Mucosa of rectum (tissue), 2 donors: ENCODE results near the gene SPATA6.
"Not testable (repeated sequence)": the region's sequence is repeated elsewhere in the genome, so short reads cannot be mapped to it uniquely, and the experiment has no call there.

Source experiments
- H3K27ac ChIP-seq, 2 donors: one replicate each; pipeline ENCODE4 v1.7.0; 2013; ENCODE audit warnings: inconsistent platforms in 2 of 2, low read depth in 2 of 2, low read length in 2 of 2
- H3K27me3 ChIP-seq, 2 donors: one replicate each; pipeline ENCODE4 v1.7.0; 2013; ENCODE audit warnings: low read length in 2 of 2; ENCODE audit not compliant: control insufficient read depth in 2 of 2, insufficient read depth in 2 of 2
- H3K36me3 ChIP-seq, 2 donors: one replicate each; pipeline ENCODE4 v1.7.0; 2013; ENCODE audit warnings: low read length in 2 of 2; ENCODE audit not compliant: control insufficient read depth in 2 of 2, insufficient read depth in 2 of 2
- H3K4me1 ChIP-seq, 2 donors: one replicate each; pipeline ENCODE4 v1.7.0; 2013; ENCODE audit warnings: low read length in 2 of 2, mild to moderate bottlenecking in 1 of 2; ENCODE audit not compliant: control insufficient read depth in 2 of 2, insufficient read depth in 2 of 2
- H3K4me3 ChIP-seq, 2 donors: one replicate each; pipeline ENCODE4 v1.7.0; 2013; ENCODE audit warnings: low read length in 2 of 2
- H3K9ac ChIP-seq, 2 donors: one replicate each; pipeline ENCODE4 v1.7.0; 2013; ENCODE audit warnings: low read length in 2 of 2, low read depth in 1 of 2, mild to moderate bottlenecking in 1 of 2
- H3K9me3 ChIP-seq, 2 donors: one replicate each; pipeline ENCODE4 v1.7.0; 2013; ENCODE audit warnings: low read length in 2 of 2; ENCODE audit not compliant: control insufficient read depth in 2 of 2
- donor health status: healthy.
- donor health status: Normal muscosa, but diverticular disease.

The SPATA6 gene

DNA sequence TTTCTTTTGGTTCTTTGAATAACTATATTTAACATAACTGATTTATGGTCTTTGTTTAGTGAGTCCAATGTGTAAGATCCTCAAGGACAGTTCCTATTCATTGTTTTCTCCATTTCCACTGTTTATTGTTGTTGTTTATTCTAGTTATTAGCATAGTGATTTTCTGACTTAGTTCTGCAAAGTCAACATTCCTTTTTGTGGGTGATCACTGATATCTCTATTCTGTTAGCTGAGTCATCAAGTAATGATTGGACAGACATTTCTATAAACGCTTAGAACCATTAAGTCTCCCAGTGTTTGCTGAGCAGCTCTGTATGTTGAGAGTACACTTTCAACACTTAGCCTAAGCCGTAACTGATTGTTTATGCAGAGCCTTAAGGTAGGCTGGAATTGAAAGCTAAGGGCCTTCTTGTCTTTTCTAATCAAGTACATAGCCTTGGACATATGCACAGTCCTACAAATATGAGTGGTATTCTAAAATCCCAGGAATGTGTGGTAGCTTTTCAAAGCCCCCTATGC is 162.4 kb downstream of the SPATA6 start:
- H3K27ac ChIP-seq: no peak overlapping the region
- no peaks in the 10 kb centered on the region for H3K9me3 ChIP-seq
- H3K9ac ChIP-seq: no peak overlapping the region
- no peak overlapping the region for H3K4me3 ChIP-seq
- H3K4me1 ChIP-seq: no peaks in the 10 kb centered on the region
- H3K36me3 ChIP-seq: no peaks in the 10 kb centered on the region
- H3K27me3 ChIP-seq: no peaks in the 10 kb centered on the region

DNA sequence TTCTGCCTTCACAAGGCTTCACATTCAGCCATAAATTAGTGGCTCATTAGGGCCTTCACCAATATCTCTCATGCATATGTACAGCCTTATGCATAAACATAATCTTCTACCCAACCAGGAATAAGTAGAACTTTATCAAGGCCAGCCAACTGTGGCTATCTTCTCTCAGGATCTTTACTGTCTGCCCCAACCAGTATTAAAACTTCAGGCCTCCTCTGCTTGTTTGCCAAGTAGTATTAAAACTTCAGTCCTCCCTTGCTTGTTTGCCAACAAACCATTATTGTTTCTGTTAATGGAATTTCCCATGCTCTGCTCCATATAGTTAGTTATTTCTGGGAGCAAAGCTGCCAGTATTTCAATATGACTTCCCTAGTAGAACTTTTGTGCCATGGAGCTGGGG is 169.4 kb downstream of the SPATA6 start:
- Histone ChIP-seq H3K9ac (no peak overlapping the region), H3K27ac (no peak overlapping the region), H3K4me1 (no peaks in the 10 kb centered on the region), H3K4me3 (no peak overlapping the region), H3K9me3 (no peaks in the 10 kb centered on the region), H3K36me3 (peaks cover 0 to 5% of the 10 kb centered on the region in 2 donors), H3K27me3 (no peaks in the 10 kb centered on the region)

DNA sequence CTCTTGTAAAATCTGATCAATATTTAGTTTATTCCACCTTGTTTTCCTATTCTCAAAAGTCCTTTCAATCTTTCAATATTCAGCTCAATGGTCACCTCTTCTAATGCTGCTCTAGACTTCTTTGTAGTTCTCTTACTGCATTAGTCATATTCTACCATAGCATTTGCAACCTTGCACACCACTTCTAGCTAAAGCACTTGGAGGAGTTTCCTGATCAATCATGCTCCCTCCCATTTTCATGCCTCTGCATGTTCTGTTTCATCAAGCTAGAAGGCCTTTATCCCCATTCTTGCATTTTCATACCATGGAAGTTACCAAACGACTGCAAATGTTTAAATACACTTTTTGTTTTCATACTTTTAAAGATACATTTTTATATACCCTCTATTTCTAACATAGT is 177.3 kb downstream of the SPATA6 start:
- H3K27ac ChIP-seq: no peak overlapping the region
- no peaks in the 10 kb centered on the region for H3K9me3 ChIP-seq
- no peaks in the 10 kb centered on the region for H3K36me3 ChIP-seq
- no peak overlapping the region for H3K4me3 ChIP-seq
- no peaks in the 10 kb centered on the region for H3K4me1 ChIP-seq
- H3K9ac ChIP-seq: no peak overlapping the region
- H3K27me3 ChIP-seq: no peaks in the 10 kb centered on the region

DNA sequence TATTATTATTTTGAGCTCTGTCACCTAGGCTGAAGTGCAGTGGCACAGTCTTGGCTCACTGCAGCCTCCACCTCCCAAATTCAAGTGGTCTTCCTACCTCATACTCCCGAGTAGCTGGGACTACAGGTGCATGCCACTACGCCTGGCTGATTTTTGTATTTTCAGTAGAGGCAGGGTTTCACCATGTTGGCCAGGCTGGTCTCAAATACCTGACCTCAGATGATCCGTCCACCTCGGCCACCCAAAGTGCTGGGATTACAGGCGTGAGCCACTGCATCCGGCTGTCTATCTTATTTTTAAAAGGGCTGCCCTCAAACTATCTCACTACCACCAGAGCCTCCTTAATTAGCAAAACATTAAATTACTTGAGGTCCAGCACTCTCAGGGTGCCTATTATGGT is 177.9 kb downstream of the SPATA6 start:
- H3K4me1 ChIP-seq, H3K27ac ChIP-seq, H3K27me3 ChIP-seq, H3K9ac ChIP-seq, H3K9me3 ChIP-seq, H3K4me3 ChIP-seq, H3K36me3 ChIP-seq: not testable (repeated sequence)

DNA sequence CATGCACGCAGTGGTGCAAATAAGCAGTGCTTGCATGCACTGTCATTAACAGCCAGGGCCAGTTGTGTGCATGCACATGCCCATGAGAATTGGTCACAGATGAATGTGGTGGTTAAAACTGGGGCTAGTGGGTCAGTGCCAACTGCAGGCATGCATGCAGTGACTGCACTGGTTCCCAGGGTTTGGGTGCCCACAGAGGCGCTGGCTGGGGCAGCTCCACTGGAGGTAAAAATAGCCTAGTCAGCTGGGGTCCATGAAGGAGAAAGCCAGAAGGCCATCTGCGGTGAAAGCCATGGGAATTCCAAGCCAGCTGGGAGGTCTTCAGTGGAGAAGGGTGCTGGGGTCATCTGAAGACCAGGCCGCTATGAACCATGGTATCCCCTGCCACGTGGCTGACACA is 179.3 kb downstream of the SPATA6 start:
- Histone ChIP-seq H3K36me3 (no peaks in the 10 kb centered on the region), H3K9ac (no peak overlapping the region), H3K27me3 (no peaks in the 10 kb centered on the region), H3K4me1 (no peaks in the 10 kb centered on the region), H3K9me3 (no peaks in the 10 kb centered on the region), H3K4me3 (no peak overlapping the region), H3K27ac (no peak overlapping the region)

DNA sequence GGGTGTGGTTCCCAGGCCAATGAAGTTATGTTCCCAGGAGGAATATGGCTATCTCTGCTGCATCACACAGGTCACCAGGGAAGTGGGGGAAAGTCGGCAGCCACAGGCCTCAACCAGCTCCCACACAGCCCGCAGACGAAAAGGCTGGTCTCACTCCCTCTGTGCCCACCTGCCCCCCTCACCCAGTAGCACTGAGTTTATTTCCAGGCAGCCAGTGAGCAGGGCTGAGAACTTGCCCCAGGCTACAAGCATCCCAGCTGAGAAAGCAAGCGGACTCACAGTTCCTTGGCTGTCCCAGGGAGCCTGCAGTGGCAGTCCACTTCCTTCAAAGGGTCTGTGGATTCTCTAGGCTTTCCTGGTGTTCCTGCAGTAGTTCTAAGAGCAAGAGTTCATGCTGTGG is 180.6 kb downstream of the SPATA6 start:
- Histone ChIP-seq H3K4me3 (no peak overlapping the region), H3K36me3 (no peaks in the 10 kb centered on the region), H3K9ac (no peak overlapping the region), H3K9me3 (no peaks in the 10 kb centered on the region), H3K4me1 (no peaks in the 10 kb centered on the region), H3K27ac (no peak overlapping the region), H3K27me3 (no peaks in the 10 kb centered on the region)

DNA sequence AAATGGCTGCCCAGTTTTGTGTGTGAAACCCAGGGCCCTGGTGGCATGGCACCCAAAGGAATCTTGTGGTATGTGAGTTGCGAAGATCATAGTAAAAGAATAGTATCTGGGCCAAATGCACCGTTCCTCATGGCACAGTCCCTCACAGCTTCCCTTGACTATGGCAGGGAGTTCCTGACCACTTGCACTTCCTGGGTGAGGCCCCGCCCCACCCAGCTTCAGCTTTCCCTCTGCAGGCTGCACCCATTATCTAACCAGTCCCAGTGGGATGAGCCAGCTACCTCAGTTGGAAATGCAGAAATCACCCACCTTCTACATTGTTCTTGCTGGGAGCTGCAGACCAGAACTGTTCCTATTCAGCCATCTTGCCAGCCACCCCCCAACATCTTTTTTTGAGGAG is 186.5 kb downstream of the SPATA6 start:
- Histone ChIP-seq H3K4me3 (no peak overlapping the region), H3K27me3 (no peaks in the 10 kb centered on the region), H3K4me1 (no peaks in the 10 kb centered on the region), H3K9ac (no peak overlapping the region), H3K27ac (no peak overlapping the region), H3K9me3 (no peaks in the 10 kb centered on the region), H3K36me3 (no peaks in the 10 kb centered on the region)

DNA sequence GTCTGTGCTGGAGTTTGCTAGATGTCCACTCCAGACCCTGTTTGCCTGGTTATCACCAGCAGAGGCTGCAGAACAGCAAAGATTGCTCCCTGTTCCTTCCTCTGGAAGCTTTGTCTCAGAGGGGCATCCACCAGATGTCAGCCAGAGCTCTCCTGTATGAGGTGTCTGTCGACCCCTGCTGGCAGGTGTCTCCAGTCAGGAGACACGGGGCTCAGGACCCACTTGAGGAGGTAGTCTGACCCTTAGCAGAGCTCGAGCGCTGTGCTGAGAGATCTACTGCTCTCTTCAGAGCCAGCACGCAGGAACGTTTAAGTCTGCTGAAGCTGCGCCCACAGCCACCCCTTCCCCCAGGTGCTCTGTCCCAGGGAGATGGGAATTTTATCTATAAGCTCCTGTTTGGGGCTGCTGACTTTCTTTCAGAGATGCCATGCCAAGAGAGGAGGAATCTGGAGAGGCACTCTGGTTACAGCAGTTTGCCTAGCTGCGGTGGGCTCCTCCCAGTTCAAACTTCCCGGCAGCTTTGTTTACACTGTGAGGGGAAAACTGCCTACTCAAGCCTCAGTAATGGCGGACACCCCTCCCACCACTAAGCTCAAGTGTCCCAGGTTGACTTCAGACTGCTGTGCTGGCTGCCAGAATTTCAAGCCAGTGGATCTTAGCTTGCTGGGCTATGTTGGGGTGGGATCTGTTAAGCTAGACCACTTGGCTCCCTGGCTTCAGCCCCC is 187.1 kb downstream of the SPATA6 start:
- not testable (repeated sequence) for H3K27ac ChIP-seq, H3K4me3 ChIP-seq, H3K36me3 ChIP-seq, H3K27me3 ChIP-seq, H3K4me1 ChIP-seq, H3K9me3 ChIP-seq, H3K9ac ChIP-seq

DNA sequence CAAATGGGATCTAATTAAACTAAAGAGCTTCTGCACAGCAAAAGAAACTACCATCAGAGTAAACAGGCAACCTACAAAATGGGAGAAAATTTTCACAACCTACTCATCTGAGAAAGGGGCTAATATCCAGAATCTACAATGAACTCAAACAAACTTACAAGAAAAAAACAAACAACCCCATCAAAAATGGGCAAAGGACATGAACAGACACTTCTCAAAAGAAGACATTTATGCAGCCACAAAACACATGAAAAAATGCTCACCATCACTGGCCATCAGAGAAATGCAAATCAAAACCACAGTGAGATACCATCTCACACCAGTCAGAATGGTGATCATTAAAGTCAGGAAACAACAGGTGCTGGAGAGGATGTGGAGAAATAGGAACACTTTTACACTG is 189.7 kb downstream of the SPATA6 start:
- H3K9ac ChIP-seq, H3K9me3 ChIP-seq, H3K27me3 ChIP-seq, H3K36me3 ChIP-seq, H3K4me1 ChIP-seq, H3K4me3 ChIP-seq, H3K27ac ChIP-seq: not testable (repeated sequence)

DNA sequence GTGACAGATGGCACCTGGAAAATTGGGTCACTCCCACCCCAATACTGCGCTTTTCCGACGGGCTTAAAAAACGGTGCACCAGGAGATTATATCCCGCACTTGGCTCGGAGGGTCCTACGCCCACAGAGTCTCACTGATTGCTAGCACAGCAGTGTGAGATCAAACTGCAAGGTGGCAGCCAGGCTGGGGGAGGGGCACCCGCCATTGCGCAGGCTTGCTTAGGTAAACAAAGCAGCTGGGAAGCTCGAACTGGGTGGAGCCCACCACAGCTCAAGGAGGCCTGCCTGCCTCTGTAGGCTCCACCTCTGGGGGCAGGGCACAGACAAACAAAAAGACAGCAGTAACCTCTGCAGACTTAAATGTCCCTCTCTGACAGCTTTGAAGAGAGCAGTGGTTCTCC is 194.6 kb downstream of the SPATA6 start:
- not testable (repeated sequence) for H3K4me3 ChIP-seq, H3K36me3 ChIP-seq, H3K27me3 ChIP-seq, H3K9ac ChIP-seq, H3K9me3 ChIP-seq, H3K4me1 ChIP-seq, H3K27ac ChIP-seq

DNA sequence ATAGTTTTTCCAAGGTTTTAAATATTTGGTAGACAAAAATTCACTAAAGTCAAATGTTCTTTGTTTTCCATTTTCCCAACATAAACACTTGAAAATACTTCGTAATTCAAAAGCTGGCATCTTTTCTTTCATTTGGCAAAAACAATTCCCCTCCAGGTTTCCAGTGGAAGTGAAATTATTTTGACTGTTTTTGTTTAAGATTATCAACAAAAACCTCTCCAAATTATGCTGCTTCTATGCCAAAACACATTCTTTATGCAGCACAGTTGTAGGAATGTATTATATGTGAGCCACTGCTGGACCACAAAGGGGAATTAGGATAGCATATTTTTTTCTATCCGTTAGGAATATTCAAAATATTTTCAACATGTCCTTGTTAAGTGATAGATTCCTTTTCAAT is 205.4 kb downstream of the SPATA6 start:
- no peaks in the 10 kb centered on the region for H3K27me3 ChIP-seq
- H3K4me3 ChIP-seq: no peak overlapping the region
- H3K36me3 ChIP-seq: no peaks in the 10 kb centered on the region
- no peaks in the 10 kb centered on the region for H3K4me1 ChIP-seq
- no peak overlapping the region for H3K9ac ChIP-seq
- no peak overlapping the region for H3K27ac ChIP-seq
- H3K9me3 ChIP-seq: no peaks in the 10 kb centered on the region
